Activated CD8-positive, alpha-beta memory T cell treated with anti-CD3 and anti-CD28 coated beads, Interleukin-2, amount 50 U/mL, for 48 hours (primary cell): ENCODE data around the gene GDAP1L1.
"Not testable (repeated sequence)": the region's sequence is repeated elsewhere in the genome, so short reads cannot be mapped to it uniquely, and the experiment has no call there.

Experiments
- DNase-seq: peaks from one replicate; pipeline ENCODE4 v3.0.0-alpha.2; 2020

GDAP1L1 gene

GRCh38 chr20:44256961-44257360 lies 9.9 kb downstream of the GDAP1L1 start:
- DNase-seq: no peak

DNA sequence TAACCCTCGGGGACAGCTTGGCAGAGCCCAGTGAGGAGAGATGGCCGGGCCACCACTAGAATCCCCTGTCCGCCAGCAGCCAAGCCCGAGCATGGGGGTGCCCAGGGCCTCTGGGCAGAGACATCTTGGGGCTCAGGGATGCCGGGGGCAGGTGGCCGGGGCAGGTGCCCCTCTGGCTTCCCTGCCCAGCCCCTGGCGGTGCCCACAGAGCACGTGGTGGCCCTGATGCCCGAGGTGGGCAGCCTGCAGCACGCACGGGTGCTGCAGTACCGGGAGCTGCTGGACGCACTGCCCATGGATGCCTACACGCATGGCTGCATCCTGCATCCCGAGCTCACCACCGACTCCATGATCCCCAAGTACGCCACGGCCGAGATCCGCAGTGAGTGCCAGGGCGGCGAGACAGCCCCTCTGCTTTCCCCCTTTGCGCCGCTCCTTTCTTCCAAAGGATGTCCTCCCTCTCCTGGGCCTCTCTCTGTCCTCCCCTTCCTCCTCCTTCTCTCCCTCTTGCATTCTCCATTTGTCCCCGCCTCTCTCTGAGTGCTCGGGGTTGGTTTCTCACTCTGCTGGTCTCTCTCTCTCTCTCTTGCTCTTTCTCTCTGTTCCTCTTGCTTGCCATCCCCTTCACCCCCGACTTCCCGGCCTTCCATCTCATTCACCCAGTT lies 11.2 kb downstream of the GDAP1L1 start:
- no peak for DNase-seq

DNA sequence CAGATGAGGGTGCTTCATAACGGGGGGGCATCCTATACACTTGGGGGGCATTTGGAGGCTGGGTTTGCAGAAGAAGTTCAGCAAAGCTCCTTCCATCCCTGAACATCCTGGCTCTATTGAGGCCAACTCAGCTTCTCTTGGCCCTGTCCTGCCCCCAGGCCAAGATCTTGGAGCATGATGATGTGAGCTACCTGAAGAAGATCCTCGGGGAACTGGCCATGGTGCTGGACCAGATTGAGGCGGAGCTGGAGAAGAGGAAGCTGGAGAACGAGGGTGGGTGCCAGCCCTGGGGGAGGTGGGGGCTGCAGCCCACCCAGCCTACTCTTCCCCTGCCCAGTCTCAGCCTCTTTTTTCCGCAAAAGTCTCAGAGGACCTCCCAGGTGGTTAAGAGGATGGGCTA lies 17.2 kb downstream of the GDAP1L1 start:
- DNase-seq: no peak

- DNase-seq: no peak
Observed at GRCh38 chr20:44268802-44269201, 21.7 kb downstream of the GDAP1L1 start.

DNA sequence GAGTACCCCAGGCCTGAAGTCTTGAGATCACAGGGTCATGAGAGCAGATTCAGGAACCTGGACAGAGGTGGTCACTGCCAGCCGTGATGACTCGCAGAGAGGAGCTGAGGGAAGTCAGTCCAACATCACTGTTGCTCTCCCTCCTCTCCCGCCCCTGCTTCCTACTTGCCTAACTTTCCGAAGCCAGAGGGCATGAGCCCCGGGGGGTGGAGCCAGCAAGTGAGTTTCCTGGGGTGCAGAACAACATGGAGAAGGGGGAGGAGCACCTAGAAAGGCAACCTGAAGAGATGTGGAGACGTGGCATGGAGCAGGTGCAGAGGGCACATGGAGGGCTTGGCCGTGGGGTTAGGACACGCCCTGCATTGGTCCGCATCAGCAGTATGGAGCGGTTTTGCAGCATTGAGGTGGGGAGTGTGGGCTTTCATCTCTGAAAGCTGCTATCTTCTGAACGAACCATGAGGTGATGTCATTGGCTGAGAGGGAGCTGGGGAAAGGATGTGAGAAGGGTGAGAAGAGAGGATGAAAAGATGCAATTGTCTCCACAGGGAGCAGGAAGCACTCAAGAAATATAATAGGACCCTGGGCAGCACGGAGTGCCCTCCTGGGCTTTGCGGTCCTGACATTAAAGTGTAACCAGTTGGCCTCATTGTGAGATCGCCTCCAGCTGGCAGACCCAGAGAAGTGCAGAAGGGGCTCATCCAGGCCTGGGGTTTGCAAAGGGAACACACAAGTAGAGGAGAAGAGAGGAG lies 25.0 kb downstream of the GDAP1L1 start:
- DNase-seq: no peak

GRCh38 chr20:44273231-44274215 lies 26.4 kb downstream of the GDAP1L1 start:
- no peak for DNase-seq

DNA sequence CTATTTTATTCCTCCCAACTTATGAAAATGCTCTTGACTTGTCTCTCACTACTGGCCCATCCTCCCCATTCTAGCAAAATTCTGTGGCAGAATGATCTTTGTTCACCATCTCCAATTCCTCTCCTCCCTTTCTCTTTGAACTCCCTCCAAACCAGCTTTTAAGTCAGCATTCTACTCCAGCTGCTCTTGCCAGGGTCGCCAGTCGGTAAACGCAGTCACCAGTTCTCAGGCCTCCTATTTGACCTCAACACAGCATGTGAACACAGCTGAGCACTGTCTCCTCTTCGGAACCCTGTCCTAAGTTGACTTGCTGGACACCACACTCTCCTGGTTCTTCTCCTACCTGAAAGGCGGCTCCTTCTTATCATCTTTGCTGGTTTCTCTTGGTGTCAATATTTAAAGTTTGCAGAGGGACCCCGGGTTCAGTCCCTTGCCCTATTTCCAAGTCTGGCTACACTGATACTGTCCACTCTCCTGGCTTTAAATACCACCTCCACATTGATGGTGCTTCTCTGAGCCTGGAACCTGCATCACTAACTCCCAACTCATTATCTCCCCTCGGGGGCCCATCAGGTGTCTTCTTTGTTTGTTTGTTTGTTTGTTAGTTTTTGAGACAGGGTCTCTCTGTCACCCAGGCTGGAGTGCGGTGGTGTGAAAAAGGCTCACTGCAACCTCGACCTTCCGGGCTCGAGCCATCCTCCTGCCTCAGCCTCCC lies 27.4 kb downstream of the GDAP1L1 start:
- DNase-seq: no peak

- DNase-seq: no peak
Observed at GRCh38 chr20:44279228-44279627, 32.1 kb downstream of the GDAP1L1 start.

GRCh38 chr20:44280387-44280786 lies 33.3 kb downstream of the GDAP1L1 start:
- DNase-seq: no peak

DNA sequence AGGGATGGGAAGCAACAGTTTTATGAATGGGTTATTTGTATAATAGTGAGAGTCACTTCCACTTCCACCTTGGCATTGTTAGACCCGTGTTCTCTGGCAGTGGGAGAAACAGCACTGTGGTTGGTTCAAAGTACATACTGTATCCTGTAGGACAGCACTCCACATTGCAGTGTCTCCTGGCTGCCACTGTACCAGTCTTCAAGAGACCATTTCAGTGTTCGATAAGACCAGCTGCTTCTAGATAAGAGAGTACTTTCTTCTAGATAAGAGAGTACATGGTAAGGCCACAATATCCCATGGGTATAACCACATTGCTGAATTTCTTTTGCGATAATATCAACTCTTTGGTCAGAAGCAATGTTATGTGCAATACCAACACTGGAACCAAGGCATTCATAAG lies 35.1 kb downstream of the GDAP1L1 start:
- DNase-seq: no peak

- DNase-seq: no peak
Observed at GRCh38 chr20:44284032-44284431, 36.9 kb downstream of the GDAP1L1 start.

DNA sequence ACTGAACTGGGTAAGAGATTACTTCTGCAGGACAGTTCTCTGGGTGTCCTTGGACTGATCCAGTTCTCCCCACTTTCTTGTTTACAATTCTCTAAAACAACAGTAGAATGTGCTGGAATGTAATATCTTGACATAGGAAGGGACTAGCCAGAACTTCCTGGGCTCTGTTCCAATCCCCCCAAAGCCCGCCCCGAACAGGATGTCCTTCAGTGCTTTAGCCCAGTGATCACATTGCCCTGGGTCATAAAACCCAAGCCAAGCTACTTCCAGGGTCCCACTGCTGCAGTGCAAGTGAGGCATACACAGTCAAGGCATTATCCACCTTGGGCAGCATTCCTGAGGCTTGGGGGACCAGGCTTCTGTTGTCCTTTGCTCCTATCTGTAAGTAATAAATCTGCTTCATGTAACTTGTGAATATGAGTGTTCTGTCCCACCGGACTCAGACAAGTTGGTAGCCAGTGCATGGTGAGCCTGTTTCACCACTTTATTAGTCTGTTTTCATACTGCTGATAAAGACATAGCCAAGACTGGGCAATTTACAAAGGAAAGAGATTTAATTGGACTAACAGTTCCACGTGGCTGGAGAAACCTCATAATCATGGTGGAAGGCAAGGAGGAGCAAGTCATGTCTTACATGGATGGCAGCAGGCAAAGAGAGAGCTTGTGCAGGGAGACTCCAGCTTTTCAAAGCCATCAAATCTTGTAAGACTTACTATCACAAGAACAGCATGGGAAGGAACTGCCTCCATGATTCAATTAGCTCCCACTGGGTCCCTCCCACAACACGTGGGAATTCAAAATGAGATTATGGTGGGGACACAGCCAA lies 40.4 kb downstream of the GDAP1L1 start:
- DNase-seq: no peak

DNA sequence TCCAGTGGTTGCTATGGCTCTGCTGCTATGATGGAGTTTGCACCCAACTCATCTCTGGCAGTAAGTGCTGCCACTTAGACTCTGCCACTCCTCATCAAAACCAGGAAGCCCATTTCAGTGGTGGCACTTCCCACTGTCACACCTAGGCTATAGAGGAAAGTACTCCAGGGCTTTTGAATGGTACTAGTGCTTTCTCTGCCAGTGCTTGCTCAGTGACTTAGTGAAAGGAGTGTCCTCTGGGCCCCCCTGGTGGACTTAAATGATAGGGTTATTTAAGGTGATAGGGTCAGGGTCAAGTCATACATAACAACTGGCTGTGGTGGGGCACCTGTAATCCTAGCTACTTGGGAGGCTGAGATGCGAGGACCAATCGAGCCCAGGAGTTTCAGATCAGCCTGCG lies 41.1 kb downstream of the GDAP1L1 start:
- no peak for DNase-seq

- DNase-seq: no peak
Observed at GRCh38 chr20:44291754-44292153, 44.6 kb downstream of the GDAP1L1 start.

- DNase-seq: no peak
Observed at GRCh38 chr20:44296011-44296410, 48.9 kb downstream of the GDAP1L1 start.

- no peak for DNase-seq
Observed at GRCh38 chr20:44297721-44298120, 50.6 kb downstream of the GDAP1L1 start.

- not testable (repeated sequence) for DNase-seq
Observed at GRCh38 chr20:44299011-44299535, 52.0 kb downstream of the GDAP1L1 start.

GRCh38 chr20:44301285-44301684 lies 54.2 kb downstream of the GDAP1L1 start:
- DNase-seq: no peak

- DNase-seq: no peak
Observed at GRCh38 chr20:44302026-44302669, 55.0 kb downstream of the GDAP1L1 start.

GRCh38 chr20:44302736-44303135 lies 55.6 kb downstream of the GDAP1L1 start:
- DNase-seq: no peak

DNA sequence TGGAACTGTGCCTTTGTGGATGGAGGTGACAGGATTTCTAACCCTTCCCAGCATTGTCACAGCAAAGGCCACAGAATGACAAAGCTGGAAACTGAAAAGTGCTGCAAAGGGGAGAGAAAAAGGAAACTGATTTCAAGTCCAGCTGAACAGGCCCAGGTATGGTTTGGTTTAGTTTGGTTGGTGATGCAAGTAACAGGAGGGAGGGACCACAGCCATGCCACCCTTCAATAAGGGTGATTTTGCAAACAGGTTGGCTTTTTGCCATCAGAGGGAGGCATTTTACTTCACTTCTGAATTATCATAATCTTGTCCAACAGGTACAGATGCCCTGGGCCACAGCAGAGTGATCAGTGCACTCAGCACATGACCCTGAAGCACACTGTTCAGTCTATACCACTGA lies 57.3 kb downstream of the GDAP1L1 start:
- DNase-seq: no peak
